ENCODE data around the gene ZER1. TPM values are rescaled to one million over a fixed set of nuclear protein-coding genes. Genes with fewer than 3 reads are reported as not detected.

ZER1 gene
- polyA plus RNA-seq, 3 donors: 16.1 to 25.6 (median 18.0) TPM

DNA sequence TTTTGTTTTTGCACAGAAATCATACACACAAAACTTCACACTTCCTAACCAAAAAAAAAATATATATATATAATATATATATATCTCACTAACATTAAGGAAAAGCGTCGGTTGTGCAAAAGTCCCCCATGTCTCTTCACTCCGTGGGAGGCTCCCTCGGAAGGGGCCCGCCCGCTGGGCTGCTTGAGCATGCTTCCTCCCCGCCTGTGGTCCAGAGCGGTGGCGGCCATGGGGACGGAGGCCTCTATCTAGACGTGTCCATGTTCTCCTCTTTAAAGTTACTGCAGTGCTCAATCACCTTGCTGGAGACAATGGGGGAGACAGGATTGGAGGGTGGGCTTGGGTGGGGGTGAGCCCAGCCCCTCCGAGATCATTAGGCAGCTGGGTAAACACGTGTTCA, 40.6 kb downstream of the ZER1 start:
- Histone ChIP-seq H3K9ac (ENCODE audit: insufficient read depth, low read length, poor library complexity, severe bottlenecking) (no peak overlapping the region), H3K36me3 (replicated peaks in 1 of 2; ENCODE audit: control insufficient read depth in 1 of 2, insufficient read depth in 2 of 2, low read length in 2 of 2) (peaks cover 9 to 30% of the 10 kb centered on the region in 2 donors), H3K9me3 (replicated peaks in 1 of 2; ENCODE audit: control insufficient read depth in 1 of 2, insufficient read depth in 1 of 2, low read length in 2 of 2) (no peaks in the 10 kb centered on the region), H3K4me3 (replicated peaks in 1 of 3; ENCODE audit: low read depth in 2 of 3, low read length in 3 of 3) (no peak overlapping the region), H4K20me1 (ENCODE audit: insufficient read depth, low read length) (no peaks in the 10 kb centered on the region), H3K4me2 (replicated peaks; ENCODE audit: extremely low read depth, low read length, poor library complexity, severe bottlenecking) (no peak overlapping the region), H3K79me2 (ENCODE audit: insufficient read depth, low read length) (no peaks in the 10 kb centered on the region), H3K27me3 (ENCODE audit: control insufficient read depth in 2 of 2, insufficient read depth in 2 of 2, low read length in 2 of 2) (no peaks in the 10 kb centered on the region), H3K27ac (ENCODE audit: low read depth in 1 of 2, low read length in 2 of 2) (no peak overlapping the region), H2AFZ (ENCODE audit: insufficient read depth, low read depth, low read length, poor library complexity, severe bottlenecking) (no peak overlapping the region), H3K4me1 (ENCODE audit: control insufficient read depth in 1 of 2, insufficient read depth in 2 of 2, low read length in 2 of 2) (no peaks in the 10 kb centered on the region)
- Mint-ChIP-seq H3K9me3 (no peaks in the 10 kb centered on the region), H3K4me1 (peaks cover 3% of the 10 kb centered on the region), H3K27ac (peak overlapping the region in 1 of 7 donors; percentile 38), H3K36me3 (peaks cover 24 to 48% of the 10 kb centered on the region in 2 donors), H3K27me3 (ENCODE audit: low read depth in 3 of 3) (no peaks in the 10 kb centered on the region), H3K4me3 (no peak overlapping the region)
- intact Hi-C loops (cut with micrococcal nuclease): no loop called here
- 96% methylated on average over 7 of the region's 13 CpGs for WGBS (ENCODE audit: insufficient coverage)
- DNase-seq: no peak
- no peak for TF ChIP-seq CTCF (IDR thresholded peaks at IDR 0.05)

- no peaks in the 10 kb centered on the region for H4K20me1 ChIP-seq (ENCODE audit: insufficient read depth, low read length)
- H3K27ac ChIP-seq (ENCODE audit: low read depth in 1 of 2, low read length in 2 of 2): no peak overlapping the region
- H3K27me3 ChIP-seq (ENCODE audit: control insufficient read depth in 2 of 2, insufficient read depth in 2 of 2, low read length in 2 of 2): no peaks in the 10 kb centered on the region
- peaks cover 0 to 2% (median 0%) of the 10 kb centered on the region in 3 donors for H3K27me3 Mint-ChIP-seq (ENCODE audit: low read depth in 3 of 3)
- no peak for DNase-seq
- H3K4me1 ChIP-seq (ENCODE audit: control insufficient read depth in 1 of 2, insufficient read depth in 2 of 2, low read length in 2 of 2): peaks cover under 1 to 1% of the 10 kb centered on the region in 2 donors
- no peak overlapping the region for H2AFZ ChIP-seq (ENCODE audit: insufficient read depth, low read depth, low read length, poor library complexity, severe bottlenecking)
- H3K27ac Mint-ChIP-seq: peak overlapping the region in 1 of 7 donors; percentile 61
- WGBS (ENCODE audit: insufficient coverage): 99% methylated on average over 26 of the region's 27 CpGs
- H3K4me3 ChIP-seq (replicated peaks in 1 of 3; ENCODE audit: low read depth in 2 of 3, low read length in 3 of 3): no peak overlapping the region
- no peaks in the 10 kb centered on the region for H3K9me3 ChIP-seq (replicated peaks in 1 of 2; ENCODE audit: control insufficient read depth in 1 of 2, insufficient read depth in 1 of 2, low read length in 2 of 2)
- H3K4me2 ChIP-seq (replicated peaks; ENCODE audit: extremely low read depth, low read length, poor library complexity, severe bottlenecking): no peak overlapping the region
- TF ChIP-seq CTCF (IDR thresholded peaks at IDR 0.05): no peak
- peaks cover 19 to 41% of the 10 kb centered on the region in 2 donors for H3K36me3 Mint-ChIP-seq
- peaks cover 0 to 1% (median 0%) of the 10 kb centered on the region in 7 donors for H3K9me3 Mint-ChIP-seq
- H3K79me2 ChIP-seq (ENCODE audit: insufficient read depth, low read length): no peaks in the 10 kb centered on the region
- intact Hi-C loops (cut with micrococcal nuclease): loop anchor here in 1 of 2 donors (10.0 kb wide), 1 partner anchor 215 kb away; the partner anchor contains the start of genes DOLK and NUP188
- peaks cover 5% of the 10 kb centered on the region for H3K4me1 Mint-ChIP-seq
- peaks cover 9 to 23% of the 10 kb centered on the region in 2 donors for H3K36me3 ChIP-seq (replicated peaks in 1 of 2; ENCODE audit: control insufficient read depth in 1 of 2, insufficient read depth in 2 of 2, low read length in 2 of 2)
- H3K4me3 Mint-ChIP-seq: no peak overlapping the region
- no peak overlapping the region for H3K9ac ChIP-seq (ENCODE audit: insufficient read depth, low read length, poor library complexity, severe bottlenecking)
Observed at GRCh38 chr9:128729766-128730517, 41.8 kb downstream of the ZER1 start.

Measured in CD14-positive monocyte (primary cell).